SK-N-SH treated with all-trans-retinoic acid at 6 μM for 48 hours (cell line): ENCODE measurements around the gene ARMCX4.

Experiments used
- ATAC-seq: fragments of 200-7000 bp; cut with Tn5 transposase; 3 replicates; pipeline ENCODE4 v1.9.1; 2020; ENCODE audit warnings: mild to moderate bottlenecking, moderate library complexity
- ARNTL ChIP-seq: fragments of 450-650 bp; formaldehyde crosslinking; IDR thresholded peaks from 2 replicates; pipeline ENCODE4 v1.5.0; 2020; ENCODE audit warnings: low read depth, mild to moderate bottlenecking, moderate library complexity, borderline replicate concordance
- BACH2 ChIP-seq: fragments of 250-450 bp; sonication (Bioruptor Pico); IDR thresholded peaks from 2 replicates; pipeline ENCODE4 v1.9.0; 2021; ENCODE audit warnings: mild to moderate bottlenecking, borderline replicate concordance
- CSDC2 ChIP-seq: fragments of 250-450 bp; sonication (Bioruptor Pico); IDR thresholded peaks from 2 replicates; pipeline ENCODE4 v1.5.0; 2020; ENCODE audit warnings: mild to moderate bottlenecking, moderate library complexity
- ESRRG ChIP-seq: fragments of 250-450 bp; sonication (Bioruptor Pico); IDR thresholded peaks from 2 replicates; pipeline ENCODE4 v1.6.1; 2021; ENCODE audit warnings: mild to moderate bottlenecking
- GLIS3 ChIP-seq: fragments of 250-450 bp; sonication (Bioruptor Pico); IDR thresholded peaks from 2 replicates; pipeline ENCODE4 v1.5.0; 2020; ENCODE audit warnings: mild to moderate bottlenecking, moderate library complexity
- OSR1 ChIP-seq: fragments of 250-450 bp; sonication (Bioruptor Pico); IDR thresholded peaks from 2 replicates; pipeline ENCODE4 v1.8.0; 2022; ENCODE audit warnings: moderate library complexity, mild to moderate bottlenecking, inconsistent platforms
- POU6F1 ChIP-seq: fragments of 250-450 bp; sonication (Bioruptor Pico); IDR thresholded peaks from 2 replicates; pipeline ENCODE4 v1.8.0; 2021; ENCODE audit warnings: low read depth, mild to moderate bottlenecking, moderate library complexity, borderline replicate concordance
- PPARA ChIP-seq: fragments of 250-450 bp; sonication (Bioruptor Pico); IDR thresholded peaks from 2 replicates; pipeline ENCODE4 v1.5.0; 2020; ENCODE audit warnings: mild to moderate bottlenecking, borderline replicate concordance
- RARB ChIP-seq: fragments of 250-450 bp; sonication (Bioruptor Pico); IDR thresholded peaks from 2 replicates; pipeline ENCODE4 v1.8.0; 2021; ENCODE audit warnings: mild to moderate bottlenecking, moderate library complexity
- TCF4 ChIP-seq: fragments of 250-450 bp; sonication (Bioruptor Pico); IDR thresholded peaks from 2 replicates; pipeline ENCODE4 v1.8.0; 2021; ENCODE audit warnings: mild to moderate bottlenecking, moderate library complexity, borderline replicate concordance
- ZC3H10 ChIP-seq: fragments of 250-450 bp; sonication (Bioruptor Pico); IDR thresholded peaks from 2 replicates; pipeline ENCODE4 v1.5.1; 2021; ENCODE audit warnings: mild to moderate bottlenecking, moderate library complexity
- ZFP3 ChIP-seq: fragments of 250-450 bp; sonication (Bioruptor Pico); IDR thresholded peaks from 2 replicates; pipeline ENCODE4 v1.5.0; 2020; ENCODE audit warnings: mild to moderate bottlenecking, moderate library complexity
- ZFP30 ChIP-seq: fragments of 450-650 bp; formaldehyde crosslinking; IDR thresholded peaks from 2 replicates; pipeline ENCODE4 v1.5.0; 2022; ENCODE audit warnings: mild to moderate bottlenecking, moderate library complexity
- ZNF565 ChIP-seq: fragments of 450-650 bp; formaldehyde crosslinking; conservative IDR thresholded peaks from 2 replicates; pipeline ENCODE4 v1.5.0; 2020; ENCODE audit warnings: low read depth, mild to moderate bottlenecking, moderate library complexity
- ZNF8 ChIP-seq: fragments of 450-650 bp; formaldehyde crosslinking; IDR thresholded peaks from 2 replicates; pipeline ENCODE4 v1.5.0; 2020; ENCODE audit warnings: mild to moderate bottlenecking, moderate library complexity
- TF ChIP-seq, protein P1 (sequence below): fragments of 250-450 bp; sonication (Bioruptor Pico); IDR thresholded peaks from 2 replicates; pipeline ENCODE4 v1.5.0; 2020; ENCODE audit warnings: mild to moderate bottlenecking, moderate library complexity
- TF ChIP-seq, protein P2 (sequence below): fragments of 250-450 bp; sonication (Bioruptor Pico); IDR thresholded peaks from 2 replicates; pipeline ENCODE4 v1.5.1; 2020; ENCODE audit warnings: low read depth, mild to moderate bottlenecking, moderate library complexity
- TF ChIP-seq, protein P3 (sequence below): fragments of 250-450 bp; sonication (Bioruptor Pico); IDR thresholded peaks from 2 replicates; pipeline ENCODE4 v1.8.0; 2020; ENCODE audit warnings: mild to moderate bottlenecking, moderate library complexity, borderline replicate concordance

The ARMCX4 gene

GRCh38 chrX:101485212-101485949, at the start of gene ARMCX4:
TSS of gene ARMCX4 (plus strand) at chrX:101485456. CDS start at chrX:101488590, 3,134 bp downstream.
- peak; percentile 93 for ATAC-seq
- TF ChIP-seq TCF4 (CRISPR knock-in tag) (peak; percentile 67; the same call in 1 of the 2 replicates), GLIS3 (CRISPR knock-in tag) (0 out of 2 replicates have a peak, but pooled peaks have one; percentile 62)
- TF ChIP-seq, protein P1, sequence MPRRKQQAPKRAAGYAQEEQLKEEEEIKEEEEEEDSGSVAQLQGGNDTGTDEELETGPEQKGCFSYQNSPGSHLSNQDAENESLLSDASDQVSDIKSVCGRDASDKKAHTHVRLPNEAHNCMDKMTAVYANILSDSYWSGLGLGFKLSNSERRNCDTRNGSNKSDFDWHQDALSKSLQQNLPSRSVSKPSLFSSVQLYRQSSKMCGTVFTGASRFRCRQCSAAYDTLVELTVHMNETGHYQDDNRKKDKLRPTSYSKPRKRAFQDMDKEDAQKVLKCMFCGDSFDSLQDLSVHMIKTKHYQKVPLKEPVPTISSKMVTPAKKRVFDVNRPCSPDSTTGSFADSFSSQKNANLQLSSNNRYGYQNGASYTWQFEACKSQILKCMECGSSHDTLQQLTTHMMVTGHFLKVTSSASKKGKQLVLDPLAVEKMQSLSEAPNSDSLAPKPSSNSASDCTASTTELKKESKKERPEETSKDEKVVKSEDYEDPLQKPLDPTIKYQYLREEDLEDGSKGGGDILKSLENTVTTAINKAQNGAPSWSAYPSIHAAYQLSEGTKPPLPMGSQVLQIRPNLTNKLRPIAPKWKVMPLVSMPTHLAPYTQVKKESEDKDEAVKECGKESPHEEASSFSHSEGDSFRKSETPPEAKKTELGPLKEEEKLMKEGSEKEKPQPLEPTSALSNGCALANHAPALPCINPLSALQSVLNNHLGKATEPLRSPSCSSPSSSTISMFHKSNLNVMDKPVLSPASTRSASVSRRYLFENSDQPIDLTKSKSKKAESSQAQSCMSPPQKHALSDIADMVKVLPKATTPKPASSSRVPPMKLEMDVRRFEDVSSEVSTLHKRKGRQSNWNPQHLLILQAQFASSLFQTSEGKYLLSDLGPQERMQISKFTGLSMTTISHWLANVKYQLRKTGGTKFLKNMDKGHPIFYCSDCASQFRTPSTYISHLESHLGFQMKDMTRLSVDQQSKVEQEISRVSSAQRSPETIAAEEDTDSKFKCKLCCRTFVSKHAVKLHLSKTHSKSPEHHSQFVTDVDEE (CRISPR knock-in tag) = no peak

DNA sequence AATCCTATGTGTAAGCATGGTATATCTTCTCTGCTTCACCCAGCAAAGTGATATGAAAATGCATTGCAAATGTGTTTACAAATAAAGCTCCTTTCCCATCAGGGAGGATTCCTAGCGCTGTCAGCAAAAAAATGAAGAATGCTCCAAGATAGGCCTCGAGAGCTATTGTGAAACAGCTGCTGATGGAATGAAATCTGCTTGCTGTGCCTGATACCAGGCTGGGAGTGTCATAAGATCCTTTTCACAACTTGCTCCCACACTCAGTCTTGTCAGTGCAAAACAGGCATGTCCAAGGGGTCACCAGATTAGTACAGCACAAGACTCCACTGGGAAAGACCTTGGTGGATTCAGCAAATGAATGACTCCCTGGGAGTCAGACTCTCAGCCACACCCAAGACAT, 43.2 kb upstream of the ARMCX4 start:
- no peak for ATAC-seq
- TF ChIP-seq, protein P2, sequence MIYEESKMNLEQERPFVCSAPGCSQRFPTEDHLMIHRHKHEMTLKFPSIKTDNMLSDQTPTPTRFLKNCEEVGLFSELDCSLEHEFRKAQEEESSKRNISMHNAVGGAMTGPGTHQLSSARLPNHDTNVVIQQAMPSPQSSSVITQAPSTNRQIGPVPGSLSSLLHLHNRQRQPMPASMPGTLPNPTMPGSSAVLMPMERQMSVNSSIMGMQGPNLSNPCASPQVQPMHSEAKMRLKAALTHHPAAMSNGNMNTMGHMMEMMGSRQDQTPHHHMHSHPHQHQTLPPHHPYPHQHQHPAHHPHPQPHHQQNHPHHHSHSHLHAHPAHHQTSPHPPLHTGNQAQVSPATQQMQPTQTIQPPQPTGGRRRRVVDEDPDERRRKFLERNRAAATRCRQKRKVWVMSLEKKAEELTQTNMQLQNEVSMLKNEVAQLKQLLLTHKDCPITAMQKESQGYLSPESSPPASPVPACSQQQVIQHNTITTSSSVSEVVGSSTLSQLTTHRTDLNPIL (CRISPR knock-in tag) = no peak
- TF ChIP-seq ZC3H10 (no peak), ESRRG (CRISPR knock-in tag) (no peak), TCF4 (CRISPR knock-in tag) (no peak), ZNF565 (CRISPR knock-in tag) (no peak), POU6F1 (no peak), BACH2 (CRISPR knock-in tag) (no peak), ARNTL (CRISPR knock-in tag) (no peak), CSDC2 (CRISPR knock-in tag) (no peak), ZFP3 (CRISPR knock-in tag) (no peak), RARB (no peak)
- TF ChIP-seq, protein P3, sequence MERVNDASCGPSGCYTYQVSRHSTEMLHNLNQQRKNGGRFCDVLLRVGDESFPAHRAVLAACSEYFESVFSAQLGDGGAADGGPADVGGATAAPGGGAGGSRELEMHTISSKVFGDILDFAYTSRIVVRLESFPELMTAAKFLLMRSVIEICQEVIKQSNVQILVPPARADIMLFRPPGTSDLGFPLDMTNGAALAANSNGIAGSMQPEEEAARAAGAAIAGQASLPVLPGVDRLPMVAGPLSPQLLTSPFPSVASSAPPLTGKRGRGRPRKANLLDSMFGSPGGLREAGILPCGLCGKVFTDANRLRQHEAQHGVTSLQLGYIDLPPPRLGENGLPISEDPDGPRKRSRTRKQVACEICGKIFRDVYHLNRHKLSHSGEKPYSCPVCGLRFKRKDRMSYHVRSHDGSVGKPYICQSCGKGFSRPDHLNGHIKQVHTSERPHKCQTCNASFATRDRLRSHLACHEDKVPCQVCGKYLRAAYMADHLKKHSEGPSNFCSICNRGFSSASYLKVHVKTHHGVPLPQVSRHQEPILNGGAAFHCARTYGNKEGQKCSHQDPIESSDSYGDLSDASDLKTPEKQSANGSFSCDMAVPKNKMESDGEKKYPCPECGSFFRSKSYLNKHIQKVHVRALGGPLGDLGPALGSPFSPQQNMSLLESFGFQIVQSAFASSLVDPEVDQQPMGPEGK (CRISPR knock-in tag) = no peak

- TF ChIP-seq BACH2 (CRISPR knock-in tag) (no peak), ZFP30 (peak; percentile 86), ZC3H10 (no peak), OSR1 (CRISPR knock-in tag) (no peak), ZNF8 (CRISPR knock-in tag) (no peak)
- TF ChIP-seq, protein P2 (CRISPR knock-in tag) = no peak
- ATAC-seq = no peak
Measured at GRCh38 chrX:101449279-101449678, 36.0 kb upstream of the ARMCX4 start.

DNA sequence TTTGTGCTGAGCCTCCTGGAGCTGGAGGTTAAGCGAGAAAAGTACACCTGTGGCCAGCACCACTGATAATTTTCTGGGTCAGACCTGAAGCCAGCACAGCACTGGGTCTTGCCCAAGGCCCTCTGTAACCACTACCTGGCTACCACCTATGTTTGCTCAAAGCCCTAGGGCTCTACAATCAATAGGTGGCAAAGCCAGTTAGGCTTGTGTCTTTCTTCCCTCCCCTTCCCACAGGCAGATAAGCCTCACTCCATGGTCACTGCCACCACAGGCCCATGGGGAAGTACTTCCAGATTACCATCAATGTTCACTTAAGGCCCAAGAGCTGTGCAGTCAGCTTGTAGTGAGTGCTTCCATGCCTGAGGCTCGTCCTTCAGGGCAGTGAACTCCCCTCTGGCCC, 35.2 kb upstream of the ARMCX4 start:
- no peak for ATAC-seq
- TF ChIP-seq GLIS3 (CRISPR knock-in tag) (no peak), CSDC2 (CRISPR knock-in tag) (no peak), ARNTL (CRISPR knock-in tag) (no peak), ZNF8 (CRISPR knock-in tag) (no peak), RARB (no peak), BACH2 (CRISPR knock-in tag) (no peak), ZNF565 (CRISPR knock-in tag) (no peak), PPARA (no peak), ZC3H10 (no peak), ZFP3 (CRISPR knock-in tag) (no peak), ZFP30 (no peak)
- TF ChIP-seq, protein P1 (CRISPR knock-in tag) = no peak
- TF ChIP-seq, protein P3 (CRISPR knock-in tag) = no peak
